Ectodermal cell (in vitro differentiated cells): ENCODE results near the gene ADCY1.
A peak's percentile ranks its signal among the peaks of the same experiment; 100 is the strongest.
"Not testable (repeated sequence)": the region's sequence is repeated elsewhere in the genome, so short reads cannot be mapped to it uniquely, and the experiment has no call there.

Experiments
- H3K27ac ChIP-seq: 2 replicates; pipeline ENCODE4 v1.7.0; 2013; ENCODE audit warnings: mild to moderate bottlenecking, low read depth, low read length; ENCODE audit not compliant: insufficient read depth, poor library complexity, severe bottlenecking
- H3K27me3 ChIP-seq: 2 replicates; pipeline ENCODE4 v1.7.0; 2013; ENCODE audit warnings: mild to moderate bottlenecking, low read length; ENCODE audit not compliant: insufficient read depth, control insufficient read depth, poor library complexity, severe bottlenecking
- H3K36me3 ChIP-seq: one replicate; pipeline ENCODE4 v1.7.0; 2013; ENCODE audit warnings: low read length; ENCODE audit not compliant: control insufficient read depth, insufficient read depth
- H3K4me1 ChIP-seq: one replicate; pipeline ENCODE4 v1.7.0; 2013; ENCODE audit warnings: low read length; ENCODE audit not compliant: control insufficient read depth, insufficient read depth
- H3K4me3 ChIP-seq: 2 replicates; pipeline ENCODE4 v1.7.0; 2013; ENCODE audit warnings: low read depth, low read length, control low read depth; ENCODE audit not compliant: insufficient read depth
- H3K9me3 ChIP-seq: 2 replicates; pipeline ENCODE4 v1.7.0; 2013; ENCODE audit warnings: mild to moderate bottlenecking, low read length, moderate library complexity; ENCODE audit not compliant: control insufficient read depth
- WGBS, 2 experiments: methylation state at CpG; one replicate each; pipeline ENCODE4 v1.1.7; 2013; ENCODE audit warnings: missing lambda C conversion rate in 2 of 2; 5-methylcytosine and 5-hydroxymethylcytosine counted together

Gene ADCY1

DNA sequence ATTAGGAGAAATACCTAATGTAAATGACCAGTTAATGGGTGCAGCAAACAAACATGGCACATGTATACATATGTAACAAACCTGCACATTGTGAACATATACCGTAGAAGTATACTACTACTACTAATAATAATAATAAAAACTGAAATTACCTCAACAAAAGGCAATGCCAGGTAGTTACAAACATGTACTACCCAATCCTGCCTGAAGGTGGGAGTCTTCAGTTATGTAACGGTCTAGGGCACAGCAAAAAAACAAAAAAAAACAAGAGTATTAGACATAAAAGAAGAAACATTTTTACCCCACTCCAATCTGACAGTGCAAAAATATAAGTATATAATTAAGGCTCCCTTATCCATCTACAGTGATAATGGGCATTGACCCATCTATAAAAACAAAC is 182.6 kb downstream of the ADCY1 start:
- H3K27me3 ChIP-seq, H3K9me3 ChIP-seq, H3K27ac ChIP-seq, H3K4me3 ChIP-seq, H3K4me1 ChIP-seq, H3K36me3 ChIP-seq: not testable (repeated sequence)
- 100% methylated on average over 1 of the region's 2 CpGs; no CpG with 5 or more reads in 1 of the 2 experiments for WGBS, 2 experiments

DNA sequence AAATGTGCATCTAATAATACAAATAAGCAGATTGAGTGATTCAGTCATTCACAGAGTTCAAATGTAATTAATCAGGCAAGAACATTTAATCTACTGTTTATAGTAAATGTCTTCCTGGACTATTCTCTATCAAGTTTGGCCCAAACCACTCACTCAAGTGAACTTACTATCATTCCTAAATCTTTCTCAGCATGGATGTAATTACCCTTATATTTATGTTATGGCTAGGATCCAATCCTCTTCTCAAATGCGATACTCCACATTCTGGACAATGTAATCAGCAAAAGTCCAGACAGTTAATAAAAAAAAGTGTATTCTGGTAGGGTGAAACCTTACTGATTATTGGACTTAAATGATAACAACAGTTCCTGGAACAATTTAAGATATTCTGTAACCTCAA is 185.3 kb downstream of the ADCY1 start:
- H3K4me3 ChIP-seq, H3K27ac ChIP-seq, H3K27me3 ChIP-seq, H3K4me1 ChIP-seq, H3K36me3 ChIP-seq, H3K9me3 ChIP-seq: not testable (repeated sequence)
- WGBS, 2 experiments: no CpG with 5 or more reads among the region's 1 CpG

DNA sequence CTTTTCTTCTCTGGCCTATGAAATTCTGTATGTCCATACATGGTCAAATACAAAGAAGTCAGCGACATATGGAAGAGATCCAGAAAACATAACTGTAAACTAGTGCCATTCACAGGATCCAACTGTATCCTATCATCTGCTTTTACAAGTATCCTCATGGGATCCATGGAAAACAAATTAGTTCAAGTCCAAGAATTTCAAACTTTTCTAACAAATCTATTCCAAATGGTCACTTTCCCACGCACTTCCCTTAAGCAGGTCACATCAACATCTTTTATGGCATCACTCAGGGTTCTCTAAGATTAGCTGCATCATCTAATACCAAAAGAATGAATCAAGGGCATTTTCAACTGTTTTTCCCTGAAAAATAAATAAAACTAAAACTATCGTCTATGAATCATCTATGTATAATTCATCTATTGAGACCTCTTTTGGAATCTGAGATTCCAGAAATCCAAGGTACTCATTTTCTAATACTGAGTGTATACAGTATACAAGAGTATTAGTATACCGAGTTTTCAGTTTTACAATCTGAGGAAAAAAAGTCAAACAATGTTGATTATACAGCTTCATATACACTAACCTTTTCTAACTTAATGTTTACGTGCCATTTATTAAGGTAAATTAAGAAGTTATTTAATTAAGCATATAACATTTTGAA is 187.5 kb downstream of the ADCY1 start:
- H3K36me3 ChIP-seq, H3K27me3 ChIP-seq, H3K4me3 ChIP-seq, H3K9me3 ChIP-seq, H3K27ac ChIP-seq, H3K4me1 ChIP-seq: not testable (repeated sequence)
- 85 to 98% methylated on average over 3 of the region's 5 CpGs for WGBS, 2 experiments

DNA sequence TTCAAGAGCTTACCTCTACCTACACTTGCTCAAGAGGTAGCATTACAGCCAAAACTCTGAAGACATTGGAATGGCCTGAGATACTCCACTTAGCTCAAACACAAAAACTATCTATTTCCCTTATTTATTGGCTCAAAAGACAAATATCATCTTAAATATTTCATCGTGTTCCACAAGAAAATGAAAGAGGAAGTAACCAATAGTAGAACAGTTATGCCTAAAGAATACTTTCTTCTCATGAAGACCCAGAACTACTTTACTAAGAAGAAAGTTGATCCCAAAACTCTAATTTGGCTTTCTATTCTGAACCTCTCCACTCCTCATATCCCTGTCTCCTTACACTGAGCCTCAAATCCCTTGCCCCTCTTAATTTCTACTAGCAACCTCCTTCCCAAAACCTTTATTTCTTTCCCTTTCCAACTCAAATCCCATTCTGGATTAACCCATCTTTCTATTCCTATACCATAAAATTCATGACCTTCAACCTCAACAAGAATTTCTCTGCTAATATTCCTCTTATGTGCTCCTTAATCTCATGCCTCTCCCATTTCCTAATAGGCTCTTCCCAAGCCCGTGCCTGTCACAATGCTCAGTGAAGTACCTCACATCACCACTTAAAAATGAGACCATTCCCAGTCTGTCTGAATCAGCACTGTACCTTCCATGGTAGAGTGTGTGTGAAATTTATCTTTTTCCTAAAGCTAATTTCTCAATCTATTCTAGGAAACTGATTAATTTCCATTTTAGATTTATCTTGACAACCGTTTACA is 188.2 kb downstream of the ADCY1 start:
- H3K4me1 ChIP-seq, H3K9me3 ChIP-seq, H3K27ac ChIP-seq, H3K27me3 ChIP-seq, H3K4me3 ChIP-seq, H3K36me3 ChIP-seq: not testable (repeated sequence)
- 87 to 98% methylated on average over 2 to 3 of the region's 3 CpGs for WGBS, 2 experiments

DNA sequence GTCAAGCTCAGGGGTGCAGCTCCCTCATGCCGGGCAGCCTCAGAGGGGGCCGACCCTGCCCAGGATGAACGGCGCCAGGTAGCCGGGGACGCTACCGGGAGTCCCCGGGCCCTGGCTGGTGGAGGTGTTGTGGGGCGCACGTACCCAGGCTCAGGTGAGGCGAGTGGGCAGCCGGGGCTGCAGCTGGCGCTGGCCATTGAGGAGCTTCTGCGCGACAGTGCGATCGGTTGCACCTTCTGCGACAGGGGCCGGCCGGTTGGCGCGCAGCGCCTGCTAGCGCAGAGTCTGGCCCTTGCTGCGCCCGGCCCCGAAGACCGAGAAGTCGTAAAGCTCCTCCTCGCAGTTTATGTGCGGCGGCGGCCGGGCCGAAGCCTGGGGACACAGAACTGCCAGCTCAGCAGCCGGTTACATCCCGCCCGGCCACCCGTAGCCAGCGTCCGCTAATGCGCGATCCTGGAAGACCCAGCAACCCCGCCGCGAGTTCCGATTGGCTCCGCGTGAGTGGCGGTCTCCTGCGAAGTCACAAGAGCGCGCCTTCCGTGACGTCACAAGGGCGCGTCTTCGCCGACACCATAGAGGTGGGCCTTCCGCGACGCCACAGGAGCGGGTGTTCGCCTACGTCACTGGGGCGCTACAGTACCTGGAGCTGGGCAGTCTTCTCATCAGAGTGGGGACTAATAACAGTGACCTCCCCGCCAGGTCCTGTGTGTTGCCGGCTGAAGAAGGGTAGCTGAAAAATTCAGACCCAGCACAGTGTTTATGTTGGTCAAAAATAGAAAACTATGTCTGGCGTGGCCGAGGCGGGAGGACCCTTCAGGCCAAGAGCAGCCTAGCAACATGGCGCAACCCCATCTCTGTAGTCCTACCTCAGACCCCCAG is 194.6 kb downstream of the ADCY1 start:
- H3K9me3 ChIP-seq, H3K27me3 ChIP-seq, H3K4me1 ChIP-seq, H3K36me3 ChIP-seq: not testable (repeated sequence)
- WGBS, 2 experiments: 2% methylated on average over 72 of the region's 72 CpGs
- peak overlapping the region; percentile 85 for H3K4me3 ChIP-seq
- peak overlapping the region; percentile 85 for H3K27ac ChIP-seq

DNA sequence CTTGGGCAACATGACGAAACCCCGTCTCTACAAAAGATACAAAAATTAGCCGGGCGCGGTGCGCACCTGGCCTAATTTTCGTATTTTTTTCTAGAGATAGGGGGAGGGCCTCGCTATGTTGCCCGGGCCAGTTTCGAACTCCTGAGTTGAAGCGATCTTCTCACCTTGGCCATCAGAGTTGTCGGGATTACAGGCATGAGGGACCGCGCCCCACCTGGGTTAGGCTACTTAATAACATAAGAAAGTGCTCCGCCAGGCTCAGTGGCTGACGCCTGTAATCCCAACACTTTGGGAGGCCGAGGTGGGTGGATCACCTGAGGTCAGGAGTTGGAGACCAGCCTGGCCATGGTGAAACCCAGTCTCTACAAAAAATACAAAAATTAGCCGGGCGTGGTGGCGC is 195.5 kb downstream of the ADCY1 start:
- H3K9me3 ChIP-seq, H3K36me3 ChIP-seq, H3K4me1 ChIP-seq, H3K27me3 ChIP-seq, H3K27ac ChIP-seq: not testable (repeated sequence)
- 94 to 96% methylated on average over 20 of the region's 20 CpGs for WGBS, 2 experiments
- peak overlapping the region; percentile 85 for H3K4me3 ChIP-seq
